DMS53 treated with DMSO at 0.1 percent for 48 hours (cell line): ENCODE results near the gene H6PD.

Experiments
- DNase-seq: peaks from one replicate; lab custom pipeline; 2025; ENCODE audit not compliant: unreplicated experiment; lab: John Stamatoyannopoulos, UW

The H6PD gene

DNA sequence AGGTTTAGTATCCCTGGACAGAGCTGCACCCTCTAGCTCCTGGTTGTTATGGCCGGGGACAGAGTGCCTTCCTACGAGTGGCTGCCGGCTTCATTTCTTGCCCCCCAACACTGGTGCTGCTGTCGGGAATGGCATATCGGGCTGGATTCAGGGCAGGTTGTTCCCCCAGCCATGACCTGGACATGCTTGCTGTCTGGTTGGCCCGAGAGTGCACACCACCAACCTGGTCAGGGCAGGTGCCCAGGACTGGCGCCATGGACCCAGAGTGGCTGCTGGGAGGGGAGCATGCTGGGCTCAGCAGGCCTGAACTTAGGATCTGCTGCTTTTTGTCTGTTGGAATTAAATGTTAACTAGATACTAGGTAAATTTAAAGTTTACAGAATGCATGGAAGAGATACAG, 21.8 kb downstream of the H6PD start:
- no peak for DNase-seq

DNA sequence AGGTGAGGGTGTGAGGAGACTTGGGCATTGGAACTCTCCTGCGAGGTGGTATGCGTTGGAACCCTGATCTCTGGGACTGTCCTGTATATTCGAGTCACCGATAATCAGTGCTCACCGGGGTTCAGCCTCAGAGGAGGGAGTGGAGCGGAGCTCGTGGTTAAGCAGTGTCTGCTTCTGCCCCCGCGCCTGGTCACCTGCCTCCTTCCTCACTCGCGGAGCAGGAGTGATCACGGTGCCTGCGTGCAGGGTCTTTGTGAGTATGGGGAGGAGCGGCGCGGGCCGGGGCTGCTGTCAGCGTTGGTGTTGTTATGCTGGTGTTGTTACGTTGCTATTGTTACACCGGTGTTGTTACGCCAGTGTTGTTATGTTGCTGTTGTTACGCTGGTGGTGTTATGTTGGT, 23.3 kb downstream of the H6PD start:
- no peak for DNase-seq

DNA sequence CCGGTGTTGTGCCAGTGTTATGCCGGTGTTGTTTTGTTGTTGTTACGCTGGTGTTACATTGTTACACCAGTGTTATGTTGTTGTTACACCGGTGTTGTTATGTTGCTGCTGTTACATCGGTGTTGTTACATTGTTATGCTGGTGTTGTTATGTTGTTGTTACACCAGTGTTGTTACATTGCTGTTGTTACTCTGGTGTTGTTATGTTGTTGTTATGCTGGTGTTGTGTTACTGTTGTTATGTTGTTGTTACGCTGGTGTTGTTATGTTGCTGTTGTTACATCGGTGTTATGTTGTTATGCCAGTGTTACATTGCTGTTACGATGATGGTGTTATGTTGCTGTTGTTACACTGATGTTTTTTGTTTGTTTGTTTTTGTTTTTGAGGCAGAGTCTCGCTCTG, 24.1 kb downstream of the H6PD start:
- no peak for DNase-seq

DNA sequence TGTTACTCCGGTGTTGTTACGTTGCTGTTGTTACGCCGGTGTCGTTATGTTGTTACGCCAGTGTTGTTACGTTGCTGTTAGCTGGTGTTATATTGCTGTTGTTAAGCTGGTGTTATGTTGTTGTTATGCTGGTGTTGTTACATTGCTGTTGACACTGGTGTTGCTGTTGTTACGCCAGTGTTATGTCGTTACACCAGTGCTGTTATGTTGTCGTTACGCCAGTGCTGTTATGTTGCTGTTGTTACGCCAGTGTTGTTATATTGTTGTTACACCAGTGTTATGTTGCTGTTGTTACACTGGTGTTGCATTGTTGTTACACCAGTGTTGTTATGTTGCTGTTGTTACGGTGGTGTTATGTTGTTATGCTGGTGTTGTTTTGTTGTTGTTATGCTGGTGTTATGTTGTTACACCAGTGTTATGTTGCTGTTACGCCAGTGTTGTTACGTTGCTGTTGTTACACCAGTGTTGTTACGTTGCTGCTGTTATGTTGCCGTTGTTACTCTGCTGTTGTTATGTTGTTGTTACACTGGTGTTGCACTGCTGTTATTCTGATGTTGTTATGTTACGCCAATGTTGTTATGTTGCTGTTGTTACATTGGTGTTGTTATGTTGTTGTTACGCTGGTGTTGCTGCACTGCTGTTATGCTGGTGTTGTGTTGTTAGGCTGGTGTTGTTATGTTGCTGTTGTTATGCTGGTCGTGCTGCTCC, 25.6 kb downstream of the H6PD start:
- no peak for DNase-seq

DNA sequence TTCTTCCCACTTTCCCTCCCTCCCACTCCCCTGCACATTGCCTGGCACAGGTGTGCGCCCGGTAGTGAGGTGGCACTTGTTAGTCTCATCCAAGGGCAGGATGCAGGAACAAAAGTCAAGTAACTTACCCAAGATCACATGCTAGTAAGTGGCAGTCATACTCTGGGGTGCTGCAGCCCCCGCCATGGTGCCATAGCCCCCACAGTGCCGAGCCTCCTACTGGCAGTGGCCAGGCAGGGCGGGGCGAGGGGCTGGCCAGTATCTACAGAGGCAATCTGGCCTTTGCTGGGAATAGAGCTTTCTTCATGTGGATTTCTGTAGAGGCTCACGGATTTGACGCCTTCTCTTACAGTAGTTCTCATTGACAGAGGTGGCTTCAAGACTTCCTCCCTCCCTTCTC, 26.9 kb downstream of the H6PD start:
- no peak for DNase-seq

DNA sequence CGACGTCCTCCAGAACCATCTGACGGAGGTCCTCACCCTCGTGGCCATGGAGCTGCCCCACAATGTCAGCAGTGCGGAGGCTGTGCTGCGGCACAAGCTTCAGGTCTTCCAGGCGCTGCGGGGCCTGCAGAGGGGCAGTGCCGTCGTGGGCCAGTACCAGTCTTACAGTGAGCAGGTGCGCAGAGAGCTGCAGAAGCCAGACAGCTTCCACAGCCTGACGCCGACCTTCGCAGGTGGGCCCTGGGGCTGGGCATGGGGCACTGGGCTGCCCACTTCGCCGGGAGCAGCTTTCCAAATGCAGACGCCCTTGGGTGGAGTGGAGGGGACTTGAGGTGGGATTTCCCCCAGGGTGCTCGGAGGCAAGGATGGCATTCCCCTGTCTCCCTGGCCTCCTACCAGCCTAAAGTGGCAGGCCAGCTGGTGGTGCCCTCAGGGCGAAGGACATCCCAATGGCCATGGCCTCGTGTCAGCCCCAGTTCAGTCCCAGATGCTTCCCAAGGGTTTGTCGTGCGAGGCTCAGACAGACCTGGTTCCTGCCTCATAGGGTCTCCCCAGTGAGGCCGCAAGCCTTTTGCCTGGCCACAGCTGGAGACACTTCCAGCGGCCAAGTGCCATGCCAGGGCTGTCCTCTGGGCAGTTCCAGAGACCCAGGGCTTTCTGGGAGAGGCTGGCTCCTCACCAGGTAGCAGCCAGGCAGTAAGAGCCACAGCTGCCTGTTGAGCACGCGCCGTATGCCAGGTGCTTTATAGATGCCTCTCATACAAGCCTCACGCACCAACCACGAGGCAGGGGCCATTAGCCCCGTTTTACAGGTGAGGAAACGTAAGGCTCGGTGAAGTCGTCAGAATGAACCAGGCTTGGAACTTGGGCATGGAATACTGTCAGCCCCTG, 27.8 kb downstream of the H6PD start:
- no peak for DNase-seq

DNA sequence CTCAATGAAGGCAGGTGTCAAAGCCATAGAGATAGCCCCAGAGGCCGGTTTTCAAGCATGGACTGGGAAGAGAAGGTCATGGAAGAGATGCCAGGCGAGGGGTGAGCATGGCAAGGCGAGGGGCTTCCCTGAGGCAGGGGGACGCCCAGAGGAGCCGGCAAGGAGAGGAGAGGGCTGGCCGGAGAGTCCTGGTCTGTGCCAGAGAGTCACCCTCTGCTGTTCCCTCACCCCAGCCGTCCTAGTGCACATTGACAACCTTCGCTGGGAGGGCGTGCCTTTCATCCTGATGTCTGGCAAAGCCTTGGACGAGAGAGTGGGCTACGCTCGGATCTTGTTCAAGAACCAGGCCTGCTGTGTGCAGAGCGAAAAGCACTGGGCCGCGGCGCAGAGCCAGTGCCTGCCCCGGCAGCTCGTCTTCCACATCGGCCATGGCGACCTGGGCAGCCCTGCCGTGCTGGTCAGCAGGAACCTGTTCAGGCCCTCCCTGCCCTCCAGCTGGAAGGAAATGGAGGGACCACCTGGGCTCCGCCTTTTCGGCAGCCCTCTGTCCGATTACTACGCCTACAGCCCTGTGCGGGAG, 28.8 kb downstream of the H6PD start:
- DNase-seq, result no peak

DNA sequence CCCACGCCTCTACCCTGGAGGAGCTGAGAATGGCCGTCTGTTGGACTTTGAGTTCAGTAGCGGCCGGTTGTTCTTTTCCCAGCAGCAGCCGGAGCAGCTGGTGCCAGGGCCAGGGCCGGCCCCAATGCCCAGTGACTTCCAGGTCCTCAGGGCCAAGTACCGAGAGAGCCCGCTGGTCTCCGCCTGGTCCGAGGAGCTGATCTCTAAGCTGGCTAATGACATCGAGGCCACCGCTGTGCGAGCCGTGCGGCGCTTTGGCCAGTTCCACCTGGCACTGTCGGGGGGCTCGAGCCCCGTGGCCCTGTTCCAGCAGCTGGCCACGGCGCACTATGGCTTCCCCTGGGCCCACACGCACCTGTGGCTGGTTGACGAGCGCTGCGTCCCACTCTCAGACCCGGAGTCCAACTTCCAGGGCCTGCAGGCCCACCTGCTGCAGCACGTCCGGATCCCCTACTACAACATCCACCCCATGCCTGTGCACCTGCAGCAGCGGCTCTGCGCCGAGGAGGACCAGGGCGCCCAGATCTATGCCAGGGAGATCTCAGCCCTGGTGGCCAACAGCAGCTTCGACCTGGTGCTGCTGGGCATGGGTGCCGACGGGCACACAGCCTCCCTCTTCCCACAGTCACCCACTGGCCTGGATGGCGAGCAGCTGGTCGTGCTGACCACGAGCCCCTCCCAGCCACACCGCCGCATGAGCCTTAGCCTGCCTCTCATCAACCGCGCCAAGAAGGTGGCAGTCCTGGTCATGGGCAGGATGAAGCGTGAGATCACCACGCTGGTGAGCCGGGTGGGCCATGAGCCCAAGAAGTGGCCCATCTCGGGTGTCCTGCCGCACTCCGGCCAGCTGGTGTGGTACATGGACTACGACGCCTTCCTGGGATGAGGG, 29.7 kb downstream of the H6PD start:
- DNase-seq, result no peak

DNA sequence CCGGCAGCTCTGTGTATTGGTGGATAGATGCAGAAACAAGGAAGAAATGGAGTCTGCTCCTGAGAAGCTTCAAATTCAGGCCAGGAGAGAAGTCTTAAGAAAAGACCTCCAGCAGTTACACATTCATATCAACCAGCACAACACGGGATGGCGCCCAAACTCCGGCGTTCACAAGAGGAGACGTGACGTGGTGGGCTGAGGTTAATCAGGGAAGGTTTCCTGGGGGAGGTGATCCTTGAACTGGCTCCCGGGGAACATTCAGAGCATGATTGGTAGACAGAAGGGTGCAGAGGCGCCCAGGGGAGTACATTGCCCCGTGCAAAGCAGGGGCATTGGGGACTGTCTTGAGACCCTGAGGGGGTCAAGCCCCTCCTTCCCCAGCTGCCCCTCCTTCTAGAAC, 30.5 kb downstream of the H6PD start:
- no peak for DNase-seq

DNA sequence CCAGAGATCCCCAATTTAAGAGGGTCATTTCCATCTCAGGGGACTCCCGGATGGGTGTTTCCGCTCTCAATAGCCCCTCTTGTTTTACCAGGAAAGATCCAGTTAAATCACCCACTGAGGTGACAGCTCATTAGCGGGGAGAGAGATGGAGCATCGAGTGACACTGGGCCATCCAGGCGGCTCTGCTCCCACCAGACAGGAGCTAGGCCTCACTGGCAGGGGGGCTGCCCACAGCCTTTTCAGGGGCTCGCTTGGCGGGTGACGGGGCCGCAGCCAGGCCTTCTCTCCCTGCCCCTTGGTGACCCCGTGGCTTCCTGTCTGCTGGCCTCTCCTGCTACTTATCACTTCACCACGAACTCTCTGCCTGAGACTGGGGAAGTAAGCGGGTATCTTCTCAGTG, 31.4 kb downstream of the H6PD start:
- DNase-seq, result no peak

DNA sequence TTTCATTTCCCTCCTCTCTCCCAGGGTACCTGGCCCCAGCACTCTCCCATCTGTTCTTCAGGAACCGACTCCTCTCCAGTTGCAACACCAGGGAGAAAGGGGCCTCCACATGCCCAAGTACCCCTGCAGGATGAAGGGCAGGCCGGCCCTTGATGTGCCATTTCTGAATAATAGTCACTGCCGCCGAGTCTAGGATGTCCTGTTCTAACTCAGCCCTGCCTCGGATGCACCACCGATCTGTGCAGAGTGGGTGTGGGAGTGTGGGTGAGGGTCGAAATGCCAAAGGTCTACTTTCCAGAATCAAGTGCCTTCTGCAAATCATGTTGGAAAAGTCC, 32.7 kb downstream of the H6PD start:
- DNase-seq, result no peak

DNA sequence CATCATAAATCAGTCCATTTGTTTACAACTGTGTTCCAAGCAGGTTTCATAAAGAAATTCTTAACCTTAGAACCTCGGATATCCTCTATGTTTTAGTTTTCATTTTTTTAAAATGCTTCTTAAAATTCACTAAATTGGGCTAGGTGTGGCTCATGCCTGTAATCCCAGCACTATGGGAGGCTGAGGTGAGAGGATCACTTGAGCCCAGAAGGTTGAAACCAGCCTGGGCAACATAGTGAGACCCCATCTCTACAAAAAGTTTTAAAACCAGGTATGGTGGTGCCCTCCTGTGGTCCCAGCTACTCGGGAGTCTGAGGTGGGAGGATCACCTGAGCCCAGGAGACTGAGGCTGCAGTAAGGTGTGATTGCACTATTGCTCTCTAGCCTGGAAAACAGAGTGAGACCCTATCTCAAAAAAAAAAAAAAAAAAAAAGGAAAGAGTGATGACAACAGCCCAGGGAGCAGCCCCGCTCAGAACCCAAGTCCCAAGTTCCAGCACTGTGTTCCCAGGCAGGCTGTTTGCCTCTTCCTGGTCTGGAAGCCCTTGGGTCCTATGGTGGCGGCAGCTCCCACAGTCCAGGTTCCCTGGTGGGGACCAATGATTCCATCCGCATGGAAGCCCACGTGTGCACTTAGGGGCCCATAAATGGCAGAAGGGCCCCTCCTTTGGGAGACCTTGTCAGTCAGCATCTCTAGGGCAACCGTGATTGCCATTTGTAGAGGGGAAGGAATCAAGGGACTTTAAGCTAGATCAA, 33.4 kb downstream of the H6PD start:
- no peak for DNase-seq

DNA sequence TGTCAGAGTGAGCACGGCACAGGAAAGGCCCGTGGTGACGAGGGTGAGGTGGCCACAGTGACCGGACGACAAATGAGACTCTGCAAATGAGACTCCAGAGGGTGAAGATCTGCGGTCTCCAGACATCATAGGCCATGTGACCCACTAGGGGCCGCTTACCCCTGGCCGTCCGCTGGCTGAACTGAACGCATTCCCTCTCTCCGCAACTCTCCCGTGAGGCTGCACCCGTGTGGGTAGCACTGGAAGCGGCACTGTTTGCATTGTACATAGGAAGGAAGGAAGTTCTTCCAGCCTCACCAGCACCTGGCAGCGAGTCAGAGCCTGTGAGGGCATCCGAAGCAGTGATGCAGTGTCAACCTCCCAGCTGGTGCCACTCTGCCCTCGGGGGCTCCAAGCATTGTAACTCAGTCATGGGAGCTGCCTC, 34.5 kb downstream of the H6PD start:
- DNase-seq, result no peak

DNA sequence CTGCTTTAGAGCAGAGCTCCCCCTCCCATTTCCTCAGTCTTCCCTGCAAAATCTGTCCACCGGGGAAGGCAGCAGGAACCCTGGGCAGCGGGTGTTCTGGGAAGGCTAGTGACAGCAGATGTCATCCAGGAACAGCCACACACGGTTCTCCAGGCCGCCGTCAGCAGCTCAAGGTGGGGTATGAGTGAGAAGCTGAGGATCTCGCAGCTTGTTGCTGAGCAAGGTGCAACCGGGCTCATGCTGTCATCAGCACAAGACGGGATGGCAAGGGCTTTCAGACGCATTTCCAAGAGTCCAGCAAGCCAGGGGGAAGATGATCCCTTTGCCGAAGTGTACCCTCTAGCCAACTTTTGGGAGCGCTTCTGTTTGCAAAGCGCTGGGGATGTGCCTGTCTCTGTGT, 35.1 kb downstream of the H6PD start:
- no peak for DNase-seq

DNA sequence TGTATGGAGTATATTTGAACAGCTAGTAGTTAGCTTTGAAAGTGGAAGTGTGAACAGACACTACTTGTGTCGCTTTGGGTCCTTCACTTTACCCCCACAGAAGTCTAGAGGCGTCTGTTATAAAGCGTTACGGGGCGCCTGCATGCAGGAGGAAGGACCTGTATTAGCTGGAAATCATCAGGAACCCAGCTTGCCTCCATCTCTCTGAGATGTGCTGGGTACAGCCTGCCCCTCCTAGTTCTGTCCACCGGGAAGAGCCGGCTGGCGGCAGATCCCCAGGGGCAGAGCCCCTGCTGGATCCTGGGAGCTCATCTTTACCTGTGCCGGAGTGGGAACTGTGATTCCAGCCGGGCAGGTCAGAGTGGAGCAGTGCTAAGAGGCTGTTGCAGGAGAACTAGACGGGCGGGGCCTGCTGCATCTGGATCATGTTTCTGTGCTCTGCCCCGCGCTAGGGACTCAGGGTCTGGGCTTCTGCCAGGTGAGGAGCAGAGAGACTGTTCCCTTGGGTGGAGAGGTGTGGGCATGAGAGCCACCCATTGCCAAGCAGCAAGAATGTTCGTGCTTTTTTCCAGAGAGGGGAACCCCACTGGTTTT, 35.8 kb downstream of the H6PD start:
- no peak for DNase-seq

DNA sequence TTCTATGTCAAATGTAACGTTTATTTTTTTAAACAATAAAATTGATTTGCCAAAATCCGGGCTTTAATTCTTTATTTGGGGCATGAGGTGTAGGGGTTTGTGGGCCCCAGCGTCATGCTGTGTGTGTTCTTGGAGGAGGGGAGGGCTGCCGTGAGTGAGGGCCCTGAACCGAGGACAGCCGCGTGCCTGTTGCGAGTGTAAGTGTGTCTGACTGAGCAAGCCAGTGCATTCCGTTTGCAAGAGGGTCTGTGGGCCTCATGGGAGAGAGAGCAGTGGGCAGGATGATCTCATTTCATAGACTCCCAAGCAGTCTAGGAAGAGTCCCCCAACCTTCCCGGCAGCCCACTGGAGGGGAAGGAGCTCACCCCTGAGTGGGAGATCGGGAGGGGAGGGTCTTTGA, 36.7 kb downstream of the H6PD start:
- no peak for DNase-seq

DNA sequence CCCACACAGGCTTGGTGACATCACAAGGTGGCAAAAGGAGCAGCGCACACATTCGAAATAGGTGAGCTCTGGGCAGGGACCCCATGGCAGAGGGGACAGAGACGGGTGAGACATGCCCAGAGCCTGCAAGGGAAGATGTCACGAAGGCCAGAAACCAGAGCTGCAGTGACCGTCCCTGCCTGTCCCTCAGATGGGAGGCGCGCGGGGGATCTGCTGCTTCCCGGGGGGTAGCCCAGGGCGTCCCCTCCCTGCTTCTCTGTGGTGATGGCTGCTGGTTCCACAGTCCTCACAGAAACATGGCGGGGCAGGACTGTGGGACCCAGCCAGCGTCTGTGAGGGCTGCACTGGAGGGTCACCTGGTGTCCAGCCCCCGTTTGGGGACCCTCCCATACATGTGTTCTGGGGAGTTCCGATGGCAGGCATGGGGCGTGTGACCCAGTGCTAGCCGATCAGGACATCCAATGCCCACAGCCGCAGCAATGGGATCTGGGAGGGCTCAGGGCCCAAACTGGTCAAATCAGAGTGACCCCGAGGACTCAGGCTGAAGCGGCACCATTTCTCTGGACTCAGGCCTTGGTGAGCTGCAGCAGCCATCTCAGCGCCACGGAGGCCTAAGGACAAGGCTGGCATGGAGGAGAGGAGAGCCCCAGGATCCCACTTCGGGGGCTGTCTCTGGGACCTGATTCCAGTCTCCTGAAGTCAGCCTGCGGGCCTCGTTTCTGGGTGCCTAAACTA, 37.5 kb downstream of the H6PD start:
- DNase-seq, result no peak

DNA sequence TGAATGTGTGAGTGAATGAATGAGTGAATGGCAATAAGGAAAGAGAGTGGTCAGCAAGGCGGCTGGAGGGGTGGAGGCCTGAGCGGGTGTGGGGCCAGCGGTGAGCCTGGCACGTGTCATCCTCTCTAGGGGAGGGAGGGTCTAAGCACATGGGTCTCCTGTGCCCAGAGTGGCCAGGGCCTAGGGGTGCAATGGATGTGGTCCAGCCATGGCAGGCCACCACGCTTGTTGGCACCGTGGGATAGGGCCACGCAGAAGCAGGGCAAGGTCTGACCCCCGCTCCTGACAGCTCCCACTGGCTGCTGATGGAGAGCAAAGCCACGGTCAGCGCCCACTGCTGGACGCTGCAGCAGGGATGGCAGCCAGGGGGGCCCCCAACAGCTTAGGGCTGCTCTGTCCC, 38.6 kb downstream of the H6PD start:
- DNase-seq, result no peak

DNA sequence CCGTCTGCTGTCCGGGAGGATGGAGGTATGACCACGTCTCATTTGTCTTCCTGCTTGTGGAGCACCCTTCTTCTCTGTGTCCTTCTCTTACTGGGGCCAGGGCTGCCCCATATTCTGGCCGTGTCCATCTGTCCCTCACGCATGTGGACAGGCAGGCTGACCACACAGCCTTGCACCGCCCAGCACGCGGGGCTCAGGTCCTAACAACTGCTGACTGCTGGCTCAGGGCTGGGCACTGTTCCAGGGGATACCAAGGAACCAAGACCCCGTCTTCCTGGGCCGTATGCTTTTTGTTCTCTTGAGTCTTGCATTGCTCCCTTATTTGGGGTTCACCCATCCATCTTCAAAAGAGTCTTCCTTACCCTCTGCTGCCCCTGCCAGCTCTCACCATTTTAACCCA, 40.6 kb downstream of the H6PD start:
- DNase-seq, result no peak
